ENCODE data around the gene VSIG8.

Gene VSIG8

GRCh38 chr1:159892944-159893343 lies 30.5 kb upstream of the VSIG8 start:
- DNase-seq (ENCODE audit: low read depth): no peak
- no peak overlapping the region for H3K4me3 ChIP-seq (ENCODE audit: low read length)
- TF ChIP-seq CTCF (conservative IDR thresholded peaks at IDR 0.05; ENCODE audit: low read depth, low read length): peak; percentile 23

GRCh38 chr1:159891275-159892157 lies 29.1 kb upstream of the VSIG8 start:
- no peak overlapping the region for H3K4me3 ChIP-seq (ENCODE audit: low read length)
- TF ChIP-seq CTCF (conservative IDR thresholded peaks at IDR 0.05; ENCODE audit: low read depth, low read length): peak; percentile 97
- DNase-seq (ENCODE audit: low read depth): peak; percentile 75

- TF ChIP-seq CTCF (conservative IDR thresholded peaks at IDR 0.05; ENCODE audit: low read depth, low read length): no peak
- no peak for DNase-seq (ENCODE audit: low read depth)
- no peak overlapping the region for H3K4me3 ChIP-seq (ENCODE audit: low read length)
These were observed 27.9 kb upstream of the VSIG8 start for GRCh38 chr1:159890390-159890789.

GRCh38 chr1:159889821-159890252 lies 27.4 kb upstream of the VSIG8 start:
- peak; percentile 87 for DNase-seq (ENCODE audit: low read depth)
- no peak overlapping the region for H3K4me3 ChIP-seq (ENCODE audit: low read length)
- no peak for TF ChIP-seq CTCF (conservative IDR thresholded peaks at IDR 0.05; ENCODE audit: low read depth, low read length)

GRCh38 chr1:159889202-159889601 lies 26.7 kb upstream of the VSIG8 start:
- no peak for TF ChIP-seq CTCF (conservative IDR thresholded peaks at IDR 0.05; ENCODE audit: low read depth, low read length)
- no peak overlapping the region for H3K4me3 ChIP-seq (ENCODE audit: low read length)
- no peak for DNase-seq (ENCODE audit: low read depth)

GRCh38 chr1:159884296-159884695 lies 21.8 kb upstream of the VSIG8 start:
- TF ChIP-seq CTCF (conservative IDR thresholded peaks at IDR 0.05; ENCODE audit: low read depth, low read length): no peak
- H3K4me3 ChIP-seq (ENCODE audit: low read length): no peak overlapping the region
- no peak for DNase-seq (ENCODE audit: low read depth)

- no peak for DNase-seq (ENCODE audit: low read depth)
- TF ChIP-seq CTCF (conservative IDR thresholded peaks at IDR 0.05; ENCODE audit: low read depth, low read length): no peak
- H3K4me3 ChIP-seq (ENCODE audit: low read length): no peak overlapping the region
These were observed 20.7 kb upstream of the VSIG8 start for GRCh38 chr1:159883134-159883533.

Data from retinal pigment epithelial cell (primary cell).